Subcutaneous abdominal adipose tissue (tissue), 5 donors: ENCODE data around the gene KCNIP1.

Source experiments
- H3K27ac ChIP-seq: one replicate; pipeline ENCODE4 v1.7.0; 2013; ENCODE audit warnings: low read depth, mild to moderate bottlenecking, inconsistent platforms, low read length, moderate library complexity
- H3K27me3 ChIP-seq, 5 donors: one replicate each; pipeline ENCODE4 v1.7.0; 2013; ENCODE audit warnings: low read length in 5 of 5, inconsistent platforms in 1 of 5; ENCODE audit not compliant: control insufficient read depth in 5 of 5, insufficient read depth in 4 of 5
- H3K36me3 ChIP-seq, 5 donors: one replicate each; pipeline ENCODE4 v1.7.0; 2013; ENCODE audit warnings: low read length in 5 of 5; ENCODE audit not compliant: control insufficient read depth in 5 of 5, insufficient read depth in 5 of 5
- H3K4me1 ChIP-seq, 5 donors: one replicate each; pipeline ENCODE4 v1.7.0; 2013; ENCODE audit warnings: low read length in 5 of 5, mild to moderate bottlenecking in 3 of 5, moderate library complexity in 1 of 5; ENCODE audit not compliant: control insufficient read depth in 5 of 5, insufficient read depth in 5 of 5
- H3K4me3 ChIP-seq, 5 donors: one replicate each; pipeline ENCODE4 v1.7.0; 2013; ENCODE audit warnings: low read length in 5 of 5, low read depth in 1 of 5
- H3K9ac ChIP-seq, 5 donors: one replicate each; pipeline ENCODE4 v1.7.0; 2013; ENCODE audit warnings: low read length in 5 of 5, mild to moderate bottlenecking in 4 of 5, moderate library complexity in 3 of 5
- H3K9me3 ChIP-seq, 5 donors: one replicate each; pipeline ENCODE4 v1.7.0; 2013; ENCODE audit warnings: low read length in 5 of 5; ENCODE audit not compliant: control insufficient read depth in 5 of 5
- donor health status: healthy.
- donor health status: healthy.
- donor health status: healthy.
- donor health status: healthy.
- donor health status: healthy.

Gene KCNIP1

GRCh38 chr5:170783498-170784247 is 279.9 kb downstream of the KCNIP1 start, which contains the start of gene GABRP:
TSS of gene GABRP (plus strand) at chr5:170783725. CDS start at chr5:170788616, 4,891 bp downstream.
- peak within 1 kb of the TSS in 1 of 5 donors; percentile 30 for H3K4me3 ChIP-seq
- no peak within 1 kb of the TSS for H3K27ac ChIP-seq
- peaks cover 0 to 3% (median 0%) of the 10 kb centered on the region in 5 donors for H3K27me3 ChIP-seq
- no peaks in the 10 kb centered on the region for H3K9me3 ChIP-seq
- no peaks in the 10 kb centered on the region for H3K36me3 ChIP-seq
- H3K9ac ChIP-seq: no peak within 1 kb of the TSS
- H3K4me1 ChIP-seq: peaks cover 0 to 7% (median 0%) of the 10 kb centered on the region in 5 donors

GRCh38 chr5:170785416-170785815 is 281.6 kb downstream of the KCNIP1 start:
- peaks cover 0 to 7% (median 3%) of the 10 kb centered on the region in 5 donors for H3K4me1 ChIP-seq

More at GRCh38 chr5:170785416-170785815, 281.6 kb downstream of the KCNIP1 start:
- H3K4me3 ChIP-seq: no peak overlapping the region
- no peaks in the 10 kb centered on the region for H3K36me3 ChIP-seq
- H3K9ac ChIP-seq: no peak overlapping the region
- peaks cover 0 to 3% (median 2%) of the 10 kb centered on the region in 5 donors for H3K27me3 ChIP-seq
- no peaks in the 10 kb centered on the region for H3K9me3 ChIP-seq
- H3K27ac ChIP-seq: no peak overlapping the region
